ENCODE measurements around the gene PSG1.

DNA sequence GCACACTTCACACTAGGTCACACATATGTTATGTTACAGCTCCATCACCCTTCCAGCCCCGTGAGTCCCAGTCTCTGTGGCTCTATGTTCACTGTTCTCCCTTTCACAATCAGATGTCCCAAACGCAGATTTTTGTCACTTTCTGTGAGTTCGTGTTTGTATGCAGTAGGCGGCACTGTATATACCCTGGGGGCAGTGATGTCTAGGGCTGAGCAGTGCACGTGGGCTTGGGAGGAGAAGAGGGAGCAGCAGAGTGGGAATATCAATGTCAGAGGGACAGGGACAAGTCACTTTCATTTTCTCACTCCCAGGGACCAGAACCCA is 22.0 kb downstream of the PSG1 start:
- TF ChIP-seq, protein P1, sequence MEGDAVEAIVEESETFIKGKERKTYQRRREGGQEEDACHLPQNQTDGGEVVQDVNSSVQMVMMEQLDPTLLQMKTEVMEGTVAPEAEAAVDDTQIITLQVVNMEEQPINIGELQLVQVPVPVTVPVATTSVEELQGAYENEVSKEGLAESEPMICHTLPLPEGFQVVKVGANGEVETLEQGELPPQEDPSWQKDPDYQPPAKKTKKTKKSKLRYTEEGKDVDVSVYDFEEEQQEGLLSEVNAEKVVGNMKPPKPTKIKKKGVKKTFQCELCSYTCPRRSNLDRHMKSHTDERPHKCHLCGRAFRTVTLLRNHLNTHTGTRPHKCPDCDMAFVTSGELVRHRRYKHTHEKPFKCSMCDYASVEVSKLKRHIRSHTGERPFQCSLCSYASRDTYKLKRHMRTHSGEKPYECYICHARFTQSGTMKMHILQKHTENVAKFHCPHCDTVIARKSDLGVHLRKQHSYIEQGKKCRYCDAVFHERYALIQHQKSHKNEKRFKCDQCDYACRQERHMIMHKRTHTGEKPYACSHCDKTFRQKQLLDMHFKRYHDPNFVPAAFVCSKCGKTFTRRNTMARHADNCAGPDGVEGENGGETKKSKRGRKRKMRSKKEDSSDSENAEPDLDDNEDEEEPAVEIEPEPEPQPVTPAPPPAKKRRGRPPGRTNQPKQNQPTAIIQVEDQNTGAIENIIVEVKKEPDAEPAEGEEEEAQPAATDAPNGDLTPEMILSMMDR (IDR thresholded peaks at IDR 0.05), result no peak
- TF ChIP-seq POLR2A (IDR thresholded peaks at IDR 0.05; ENCODE audit: low read depth), result no peak
- no peak for TF ChIP-seq POLR2AphosphoS5 (IDR thresholded peaks at IDR 0.05)
- no peak for TF ChIP-seq EP300 (IDR thresholded peaks at IDR 0.05)
